ENCODE results near the gene MTFR1L.

DNA sequence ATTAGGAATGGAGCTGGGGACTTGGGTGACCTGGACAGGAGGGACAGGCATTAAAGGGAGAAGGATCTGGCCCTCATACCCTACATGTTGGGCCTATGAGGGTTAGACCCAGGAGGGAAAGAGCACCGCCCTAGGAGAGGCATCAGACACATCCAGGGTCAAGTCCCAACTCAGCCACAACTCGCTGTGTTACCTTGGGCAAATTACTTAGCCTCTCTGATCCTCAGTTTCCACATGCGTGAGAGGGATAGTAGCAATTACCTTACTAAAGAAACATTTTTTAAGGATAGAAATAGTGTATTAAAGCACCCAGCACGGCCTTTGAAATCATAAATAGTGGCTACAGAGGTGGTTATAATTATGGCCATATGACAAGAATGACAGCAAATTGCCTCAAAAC is 39.9 kb upstream of the MTFR1L start:
- TF ChIP-seq, protein P1, sequence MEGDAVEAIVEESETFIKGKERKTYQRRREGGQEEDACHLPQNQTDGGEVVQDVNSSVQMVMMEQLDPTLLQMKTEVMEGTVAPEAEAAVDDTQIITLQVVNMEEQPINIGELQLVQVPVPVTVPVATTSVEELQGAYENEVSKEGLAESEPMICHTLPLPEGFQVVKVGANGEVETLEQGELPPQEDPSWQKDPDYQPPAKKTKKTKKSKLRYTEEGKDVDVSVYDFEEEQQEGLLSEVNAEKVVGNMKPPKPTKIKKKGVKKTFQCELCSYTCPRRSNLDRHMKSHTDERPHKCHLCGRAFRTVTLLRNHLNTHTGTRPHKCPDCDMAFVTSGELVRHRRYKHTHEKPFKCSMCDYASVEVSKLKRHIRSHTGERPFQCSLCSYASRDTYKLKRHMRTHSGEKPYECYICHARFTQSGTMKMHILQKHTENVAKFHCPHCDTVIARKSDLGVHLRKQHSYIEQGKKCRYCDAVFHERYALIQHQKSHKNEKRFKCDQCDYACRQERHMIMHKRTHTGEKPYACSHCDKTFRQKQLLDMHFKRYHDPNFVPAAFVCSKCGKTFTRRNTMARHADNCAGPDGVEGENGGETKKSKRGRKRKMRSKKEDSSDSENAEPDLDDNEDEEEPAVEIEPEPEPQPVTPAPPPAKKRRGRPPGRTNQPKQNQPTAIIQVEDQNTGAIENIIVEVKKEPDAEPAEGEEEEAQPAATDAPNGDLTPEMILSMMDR (IDR thresholded peaks at IDR 0.05), result no peak
- TF ChIP-seq POLR2AphosphoS5 (IDR thresholded peaks at IDR 0.05), result no peak
- no peak for TF ChIP-seq POLR2A (IDR thresholded peaks at IDR 0.05; ENCODE audit: low read depth)

Measured in esophagus muscularis mucosa (tissue), 3 donors.